NB4 (cell line): Measurements from ENCODE around the gene TBC1D17.

Experiments
- DNase-seq: peaks from one replicate; pipeline ENCODE4 v3.0.0; 2010; ENCODE audit warnings: low read depth
- H3K4me3 ChIP-seq: one replicate; pipeline ENCODE4 v1.5.1; 2011; ENCODE audit warnings: mild to moderate bottlenecking, low read depth, low read length, moderate library complexity
- CTCF ChIP-seq: IDR thresholded peaks from one replicate; pipeline ENCODE4 v1.5.1; 2012; ENCODE audit warnings: low read depth, low read length
- MYC ChIP-seq: IDR thresholded peaks from 2 replicates; pipeline ENCODE4 v1.6.1; 2011; ENCODE audit warnings: low read depth, low read length
- POLR2A ChIP-seq: IDR thresholded peaks from 2 replicates; pipeline ENCODE4 v1.6.1; 2011; ENCODE audit warnings: mild to moderate bottlenecking; ENCODE audit not compliant: insufficient read length; ENCODE audit errors: extremely low read depth
- TF ChIP-seq, protein P1 (sequence below): IDR thresholded peaks from 2 replicates; pipeline ENCODE4 v1.6.1; 2011; ENCODE audit warnings: low read depth, low read length

The TBC1D17 gene

GRCh38 chr19:49925486-49925885 lies 48.0 kb downstream of the TBC1D17 start:
- H3K4me3 ChIP-seq, result peak overlapping the region; percentile 6
- TF ChIP-seq CTCF (no peak), POLR2A (no peak), MYC (no peak)
- TF ChIP-seq, protein P1, sequence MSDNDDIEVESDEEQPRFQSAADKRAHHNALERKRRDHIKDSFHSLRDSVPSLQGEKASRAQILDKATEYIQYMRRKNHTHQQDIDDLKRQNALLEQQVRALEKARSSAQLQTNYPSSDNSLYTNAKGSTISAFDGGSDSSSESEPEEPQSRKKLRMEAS, result no peak
- DNase-seq, result no peak

DNA sequence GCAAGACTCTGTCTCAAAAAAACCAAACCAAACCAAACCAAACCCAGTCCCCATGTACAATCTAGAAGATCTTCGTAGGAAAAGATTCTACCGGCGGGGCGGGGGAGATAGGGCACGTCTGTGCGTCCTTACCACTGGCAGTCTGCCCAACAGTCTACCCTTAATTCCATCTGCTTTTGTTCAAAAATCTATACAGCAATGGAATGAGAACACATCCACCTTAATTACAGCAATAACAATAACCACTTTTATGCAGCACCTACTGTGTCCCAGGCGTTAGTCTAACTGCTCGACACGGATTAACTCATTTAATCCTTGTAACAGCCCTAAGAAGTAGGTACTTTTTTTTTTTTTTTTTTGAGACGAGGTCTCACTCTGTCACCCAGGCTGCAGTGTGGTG lies 49.0 kb downstream of the TBC1D17 start:
- TF ChIP-seq POLR2A, result no peak
- TF ChIP-seq, protein P1, result no peak
- no peak for TF ChIP-seq CTCF
- no peak for TF ChIP-seq MYC
- DNase-seq, result no peak
- no peak overlapping the region for H3K4me3 ChIP-seq

DNA sequence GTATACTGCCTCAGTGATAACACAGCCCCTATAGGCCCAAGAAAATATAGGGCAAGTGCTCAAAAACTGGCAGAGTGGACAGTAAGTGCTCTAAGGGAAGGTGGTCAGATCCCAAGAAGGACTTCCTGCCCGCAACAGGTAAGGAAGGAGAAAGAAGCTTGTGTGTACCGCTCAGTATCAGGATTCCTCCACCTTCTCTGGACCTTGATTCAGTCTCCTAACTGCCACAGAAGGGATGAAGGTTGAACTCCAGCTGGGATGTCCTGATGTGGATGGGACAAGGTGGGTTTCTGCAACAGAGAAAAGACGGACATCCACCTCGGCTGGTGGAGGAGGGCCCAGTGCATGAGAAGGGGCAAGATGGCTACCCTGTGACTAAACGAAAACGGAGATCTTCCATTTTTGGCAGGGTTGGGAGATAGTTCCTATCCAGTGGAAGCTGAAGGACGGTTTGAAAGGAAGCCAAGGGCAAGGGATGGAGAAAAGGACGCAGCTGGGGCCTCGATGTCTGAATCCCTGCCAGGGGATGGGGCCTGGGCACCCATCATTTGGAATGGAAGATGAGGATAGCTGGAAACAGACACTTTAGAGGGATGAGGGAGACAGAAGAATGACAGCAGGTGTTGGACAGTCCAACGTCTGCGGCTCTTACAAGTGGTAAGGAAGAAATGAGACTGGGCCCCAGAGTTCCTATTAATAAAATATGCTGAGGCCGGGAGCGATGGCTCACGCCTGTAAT lies 50.2 kb downstream of the TBC1D17 start:
- TF ChIP-seq MYC (no peak), CTCF (no peak), POLR2A (no peak)
- TF ChIP-seq, protein P1, result no peak
- no peak for DNase-seq
- H3K4me3 ChIP-seq, result peak overlapping the region; percentile 79

DNA sequence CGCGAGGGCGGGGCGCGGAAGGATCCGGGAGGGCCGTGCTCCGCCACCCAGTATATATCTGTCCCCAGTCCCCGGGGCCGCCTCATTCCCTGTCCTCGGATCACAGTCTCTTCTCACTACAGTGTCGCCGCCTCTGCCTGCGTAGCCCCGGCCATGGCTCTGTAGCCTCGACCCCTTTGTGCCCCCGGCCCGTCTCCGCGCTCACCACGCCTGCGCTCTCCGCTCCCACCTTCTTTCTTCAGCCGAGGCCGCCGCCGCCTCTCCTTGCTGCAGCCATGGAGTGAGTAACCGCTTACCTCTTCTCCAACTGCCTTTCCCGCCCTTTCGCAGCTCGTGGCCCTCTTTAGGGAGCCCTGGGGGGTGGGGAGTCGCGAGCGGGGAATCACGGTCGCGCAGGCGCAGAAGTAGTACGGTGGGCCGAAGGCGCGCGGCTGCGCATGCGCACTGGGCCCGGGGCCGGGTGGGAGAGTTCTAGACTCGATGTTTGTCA lies 51.7 kb downstream of the TBC1D17 start, which contains the start of the genes ATF5 and NUP62:
TSS of gene ATF5 (plus strand) at position 85 of the 490 bp plus-strand sequence. CDS start 1,646 bp downstream, outside the sequence.
TSS of gene NUP62 (minus strand) at position 384 of the 490 bp plus-strand sequence. CDS start 19,697 bp downstream, outside the sequence.
- peak; percentile 90 for DNase-seq
- TF ChIP-seq CTCF, result no peak
- TF ChIP-seq MYC, result no peak; the same call in 1 of the 2 replicates
- TF ChIP-seq, protein P1, result peak; percentile 84
- no peak for TF ChIP-seq POLR2A
- peak within 1 kb of the TSS; percentile 79 for H3K4me3 ChIP-seq

GRCh38 chr19:49929611-49930482 lies 52.3 kb downstream of the TBC1D17 start:
- peak overlapping the region; percentile 79 for H3K4me3 ChIP-seq
- TF ChIP-seq POLR2A (peak; percentile 94), CTCF (no peak), MYC (peak; percentile 98)
- TF ChIP-seq, protein P1, result peak; percentile 94
- DNase-seq, result peak; percentile 95
